IMR-90 (cell line): ENCODE results near the gene C1GALT1. TPM values are rescaled to one million over a fixed set of nuclear protein-coding genes. Genes with fewer than 3 reads are reported as not detected.

Experiments used
- ATAC-seq: fragments of 200-7000 bp; cut with Tn5 transposase; 2 replicates; pipeline ENCODE4 v1.9.1; 2020; ENCODE audit warnings: low read depth, mild to moderate bottlenecking, moderate library complexity
- BruUV-seq: library from RNA; stranded (reverse); fragments of 400-500 nt; replicated peaks from 2 replicates; lab custom pipeline; 2021; lab: Mats Ljungman, UMichigan
- CTCF ChIA-PET: fragments of 300-600 bp; formaldehyde crosslinking; extraction: SDS; loops from one replicate; lab custom pipeline; 2021; ENCODE audit warnings: antibody characterized with exemption; lab: Yijun Ruan, JAX
- POLR2A ChIA-PET: fragments of 300-600 bp; sonication (Branson Sonifier 250); formaldehyde crosslinking; loops from one replicate; lab custom pipeline; 2022; ENCODE audit warnings: antibody characterized with exemption; ENCODE audit not compliant: unreplicated experiment; lab: Charles Lee
- DNase-seq: peaks from one replicate; pipeline ENCODE4 v3.0.0; 2013
- H2AFZ ChIP-seq: replicated peaks from 2 replicates; pipeline ENCODE3; 2013; ENCODE audit warnings: low read length, mild to moderate bottlenecking; ENCODE audit not compliant: poor library complexity
- H2AK5ac ChIP-seq: 2 replicates; pipeline ENCODE4 v1.6.1; 2013; ENCODE audit warnings: low read depth, low read length, inconsistent platforms
- H2AK9ac ChIP-seq: replicated peaks from 2 replicates; pipeline ENCODE3; 2013; ENCODE audit warnings: mild to moderate bottlenecking, low read depth, low read length, moderate library complexity; ENCODE audit not compliant: poor library complexity
- H2BK120ac ChIP-seq: 2 replicates; pipeline ENCODE4 v1.6.1; 2013; ENCODE audit warnings: low read depth, low read length, inconsistent platforms
- H2BK15ac ChIP-seq: 3 replicates; pipeline ENCODE4 v1.6.1; 2013; ENCODE audit warnings: low read depth, low read length, inconsistent platforms
- H2BK20ac ChIP-seq: 2 replicates; pipeline ENCODE4 v1.6.1; 2013; ENCODE audit warnings: low read depth, mild to moderate bottlenecking, inconsistent platforms, low read length, moderate library complexity
- H2BK5ac ChIP-seq: 2 replicates; pipeline ENCODE4 v1.6.1; 2013; ENCODE audit warnings: mild to moderate bottlenecking, low read depth, low read length, inconsistent platforms; ENCODE audit not compliant: poor library complexity, severe bottlenecking
- H3K14ac ChIP-seq: replicated peaks from 2 replicates; pipeline ENCODE4 v1.6.1; 2013; ENCODE audit warnings: low read depth, low read length, inconsistent platforms
- H3K18ac ChIP-seq: 2 replicates; pipeline ENCODE4 v1.6.1; 2013; ENCODE audit warnings: low read depth, low read length, control low read depth
- H3K23ac ChIP-seq: 2 replicates; pipeline ENCODE4 v1.6.1; 2013; ENCODE audit warnings: low read depth, low read length, inconsistent platforms
- H3K27ac ChIP-seq: 2 replicates; pipeline ENCODE4 v1.5.1; 2013; ENCODE audit warnings: mild to moderate bottlenecking, control low read depth, low read length; ENCODE audit not compliant: insufficient read depth
- H3K27me3 ChIP-seq: 2 replicates; pipeline ENCODE4 v1.6.1; 2013; ENCODE audit warnings: low read length; ENCODE audit not compliant: control insufficient read depth, insufficient read depth
- H3K36me3 ChIP-seq: 2 replicates; pipeline ENCODE4 v1.6.1; 2013; ENCODE audit warnings: low read length, mixed read lengths; ENCODE audit not compliant: control insufficient read depth, insufficient read depth
- H3K4ac ChIP-seq: 2 replicates; pipeline ENCODE4 v1.6.1; 2013; ENCODE audit warnings: low read depth, low read length, inconsistent platforms
- H3K4me1 ChIP-seq: 2 replicates; pipeline ENCODE4 v1.6.1; 2013; ENCODE audit warnings: low read length, mixed read lengths; ENCODE audit not compliant: control insufficient read depth, insufficient read depth
- H3K4me2 ChIP-seq: 2 replicates; pipeline ENCODE4 v1.6.1; 2013; ENCODE audit warnings: low read depth, mild to moderate bottlenecking, control low read depth, low read length, moderate library complexity
- H3K4me3 ChIP-seq: 2 replicates; pipeline ENCODE4 v1.5.1; 2013; ENCODE audit warnings: low read depth, mild to moderate bottlenecking, control low read depth, low read length, moderate library complexity; ENCODE audit not compliant: insufficient read depth
- H3K56ac ChIP-seq: 2 replicates; pipeline ENCODE4 v1.6.1; 2013; ENCODE audit warnings: low read length, inconsistent platforms; ENCODE audit not compliant: insufficient read depth; ENCODE audit errors: extremely low read depth
- H3K79me1 ChIP-seq, 2 experiments: 2 replicates each; pipeline ENCODE4 v1.6.1; 2013; ENCODE audit warnings: low read length in 2 of 2, inconsistent platforms in 1 of 2, low read depth in 1 of 2
- H3K9ac ChIP-seq: 2 replicates; pipeline ENCODE4 v1.6.1; 2013; ENCODE audit warnings: low read depth, low read length, control low read depth
- H3K9me1 ChIP-seq: 2 replicates; pipeline ENCODE4 v1.6.1; 2013; ENCODE audit warnings: low read length, inconsistent platforms; ENCODE audit not compliant: insufficient read depth
- H3K9me3 ChIP-seq: 2 replicates; pipeline ENCODE4 v1.6.1; 2013; ENCODE audit warnings: low read length; ENCODE audit not compliant: control insufficient read depth, insufficient read depth
- H4K20me1 ChIP-seq: 2 replicates; pipeline ENCODE4 v1.6.1; 2013; ENCODE audit warnings: low read length, inconsistent platforms; ENCODE audit not compliant: insufficient read depth
- H4K5ac ChIP-seq: 2 replicates; pipeline ENCODE4 v1.6.1; 2013; ENCODE audit warnings: mild to moderate bottlenecking, low read depth, low read length, control low read depth
- H4K8ac ChIP-seq, 2 experiments: 2 replicates each; pipeline ENCODE4 v1.6.1; 2013; ENCODE audit warnings: low read depth in 2 of 2, low read length in 2 of 2, control low read depth in 1 of 2, inconsistent platforms in 1 of 2
- H4K91ac ChIP-seq: 2 replicates; pipeline ENCODE4 v1.6.1; 2013; ENCODE audit warnings: low read depth, low read length, inconsistent platforms; ENCODE audit not compliant: insufficient read depth
- CEBPB ChIP-seq: IDR thresholded peaks from 2 replicates; pipeline ENCODE4 v1.6.1; 2012; ENCODE audit warnings: low read depth, low read length, improper control_type of control experiment
- SMC3 ChIP-seq: fragments of 150-350 bp; IDR thresholded peaks from 2 replicates; pipeline ENCODE4 v1.6.1; 2016; ENCODE audit warnings: low read depth, mild to moderate bottlenecking, antibody characterized with exemption, low read length, moderate library complexity
- WGBS, 2 experiments: methylation state at CpG; one replicate each; pipeline versions ENCODE4 v1.1.5 to v1.1.7; 2013; ENCODE audit warnings: missing lambda C conversion rate in 2 of 2; ENCODE audit not compliant: insufficient read length in 1 of 2; ENCODE audit errors: extremely low coverage in 2 of 2; 5-methylcytosine and 5-hydroxymethylcytosine counted together
- dilution Hi-C: fragments of 300-500 bp; cut with HindIII; formaldehyde crosslinking; loops from one replicate; pipeline ENCODE4 v1.14.3; 2018; ENCODE audit warnings: low sequenced_read_pairs; ENCODE audit not compliant: unreplicated experiment
- in situ Hi-C: fragments of 300-500 bp; cut with MboI; formaldehyde crosslinking; loops from 3 replicates; pipeline ENCODE4 v1.14.3; 2019; ENCODE audit warnings: low sequenced_read_pairs, inconsistent platforms, mixed read lengths
- intact Hi-C: fragments of 100-400 bp; cut with micrococcal nuclease; formaldehyde crosslinking; loops from 2 replicates; pipeline ENCODE4 v1.10.0; 2022
- polyA plus RNA-seq, 3 experiments: library from polyadenylated mRNA; depleted of rRNA; stranded (reverse); fragments of >200 nt; gene quantifications; 2 replicates each; pipeline ENCODE4 v1.2.3, GENCODE V29; 2012; ENCODE audit warnings: low replicate concordance in 1 of 3
- total RNA-seq: library from RNA; depleted of rRNA; stranded (reverse); fragments of >200 nt; gene quantifications from 2 replicates; pipeline ENCODE4 v1.2.3, GENCODE V29; 2012

The C1GALT1 gene
- total and polyA plus RNA-seq, 2 of the 4 experiments (the other 2 are of a cell fraction): 11.6 to 12.2 TPM

- H3K4me1 ChIP-seq: no peaks in the 10 kb centered on the region
- no peak overlapping the region for H3K56ac ChIP-seq
- H3K4ac ChIP-seq: no peak overlapping the region
- no peak overlapping the region for H2BK20ac ChIP-seq
- H4K5ac ChIP-seq: no peak overlapping the region
- H2BK5ac ChIP-seq: no peak overlapping the region
- H3K36me3 ChIP-seq: no peaks in the 10 kb centered on the region
- H2BK15ac ChIP-seq: no peak overlapping the region
- ChIA-PET CTCF (no interaction called here), POLR2A (no interaction called here)
- dilution Hi-C loops: no loop called here
- no peak overlapping the region for H3K23ac ChIP-seq
- H3K27me3 ChIP-seq: no peaks in the 10 kb centered on the region
- H2AK9ac ChIP-seq: no peak overlapping the region
- ATAC-seq: no peak
- no peak overlapping the region for H4K91ac ChIP-seq
- H3K9me3 ChIP-seq: no peaks in the 10 kb centered on the region; the same call in 1 of the 2 replicates
- no peak overlapping the region for H4K8ac ChIP-seq
- H3K4me3 ChIP-seq: no peak overlapping the region
- BruUV-seq: no TSS peak
- TF ChIP-seq SMC3 (no peak), CEBPB (0 out of 2 replicates have a peak, but pooled peaks have one; percentile 4)
- peak; percentile 65 for DNase-seq
- no peak overlapping the region for H2AFZ ChIP-seq
- WGBS, 2 experiments: no CpG with 5 or more reads among the region's 4 CpGs
- H3K9me1 ChIP-seq: no peaks in the 10 kb centered on the region
- no peak overlapping the region for H3K18ac ChIP-seq
- H3K79me1 ChIP-seq: peaks cover 4 to 20% of the 10 kb centered on the region in 2 experiments; a peak in 2 of 4 replicates
- in situ Hi-C loops: no loop called here
- intact Hi-C loops: no loop called here
- H2BK120ac ChIP-seq: no peak overlapping the region
- H3K9ac ChIP-seq: no peak overlapping the region
- no peak overlapping the region for H2AK5ac ChIP-seq
- no peak overlapping the region for H3K27ac ChIP-seq
- H4K20me1 ChIP-seq: no peaks in the 10 kb centered on the region
- no peak overlapping the region for H3K4me2 ChIP-seq
- H3K14ac ChIP-seq: no peak overlapping the region; the same call in 1 of the 2 replicates
Observed at GRCh38 chr7:7207876-7208275, 25.5 kb downstream of the C1GALT1 start.
